Transverse colon (tissue), 4 donors: ENCODE results near the gene SRGAP1. TPM values are rescaled to one million over a fixed set of nuclear protein-coding genes. Genes with fewer than 3 reads are reported as not detected.

Experiments used
- DNase-seq: peaks from one replicate; pipeline ENCODE4 v3.0.0-alpha.2; 2019
- H3K27ac ChIP-seq, 4 donors: fragments of 200-600 bp; sonication (generic); 2 replicates each; pipeline ENCODE4 v1.5.1; 2016 to 2018; ENCODE audit warnings: inconsistent platforms in 4 of 4
- H3K27me3 ChIP-seq: fragments of 200-600 bp; sonication (generic); 2 replicates; pipeline ENCODE4 v1.5.1; 2017; ENCODE audit warnings: inconsistent platforms
- H3K36me3 ChIP-seq, 4 donors: fragments of 200-600 bp; sonication (generic); 2 replicates each; pipeline ENCODE4 v1.5.1; 2017 to 2019; ENCODE audit warnings: inconsistent platforms in 4 of 4
- H3K4me1 ChIP-seq, 4 donors: fragments of 200-600 bp; sonication (generic); 2 replicates each; pipeline ENCODE4 v1.5.1; 2017 to 2020; ENCODE audit warnings: inconsistent platforms in 4 of 4
- H3K4me3 ChIP-seq, 4 donors: fragments of 200-600 bp; sonication (generic); 1 replicate in 1 of 4; 2 replicates in 3 of 4; pipeline versions ENCODE4 v1.5.1 to v1.6.1; 2017 to 2019; ENCODE audit warnings: inconsistent platforms in 4 of 4
- H3K9me3 ChIP-seq, 2 donors: fragments of 200-600 bp; sonication (generic); 2 replicates each; pipeline ENCODE4 v1.5.1; 2017 to 2019; ENCODE audit warnings: inconsistent platforms in 2 of 2
- EP300 ChIP-seq: sonication (generic); formaldehyde crosslinking; IDR thresholded peaks from one replicate; pipeline ENCODE4 v1.6.1; 2017; ENCODE audit warnings: antibody characterized with exemption, low read depth
- POLR2A ChIP-seq: fragments of 450-650 bp; IDR thresholded peaks from one replicate; pipeline ENCODE4 v1.6.1; 2016; ENCODE audit warnings: antibody characterized with exemption, mild to moderate bottlenecking, moderate library complexity
- POLR2AphosphoS5 ChIP-seq, 3 donors: sonication (generic); formaldehyde crosslinking; IDR thresholded peaks; one replicate each; pipeline ENCODE4 v1.6.1; 2016; ENCODE audit warnings: antibody characterized with exemption in 3 of 3
- WGBS, 2 donors: methylation state at CpG; one replicate each; pipeline ENCODE4 v1.1.5; 2018; ENCODE audit warnings: low coverage in 1 of 2; 5-methylcytosine and 5-hydroxymethylcytosine counted together
- in situ Hi-C, 4 donors: fragments of 200-750 bp; cut with MboI; loops; one replicate each; pipeline versions ENCODE4 v1.15.0 to v1.15.1; 2017; ENCODE audit warnings: low sequenced_read_pairs in 3 of 4, low pct_ligation_motif_present in 1 of 4, low pct_unique_long_range_greater_than_20kb in 1 of 4
- intact Hi-C: fragments of 100-400 bp; cut with DNase I; formaldehyde crosslinking; loops from one replicate; pipeline ENCODE4 v1.15.1; 2023; ENCODE audit warnings: low total_unique reads
- total RNA-seq, 4 donors: library from RNA; depleted of rRNA; stranded (reverse); fragments of >200 nt; gene quantifications; one replicate each; pipeline ENCODE4 v1.1.0, GENCODE V29; 2016
- TF ChIP-seq, protein P1 (sequence below), 5 experiments: fragments of 200-600 bp in 3 of 5; fragments of 450-650 bp in 2 of 5; sonication (generic) in 3 of 5; IDR thresholded peaks; 1 replicate in 2 of 5; 2 replicates in 3 of 5; pipeline ENCODE4 v1.5.1; 2016 to 2017; ENCODE audit warnings: antibody characterized with exemption in 5 of 5, inconsistent platforms in 3 of 5, mild to moderate bottlenecking in 2 of 5, moderate library complexity in 1 of 5

The SRGAP1 gene
- total RNA-seq, 4 donors from 2014 or later, result 16.0 to 720 (median 51.4) TPM

DNA sequence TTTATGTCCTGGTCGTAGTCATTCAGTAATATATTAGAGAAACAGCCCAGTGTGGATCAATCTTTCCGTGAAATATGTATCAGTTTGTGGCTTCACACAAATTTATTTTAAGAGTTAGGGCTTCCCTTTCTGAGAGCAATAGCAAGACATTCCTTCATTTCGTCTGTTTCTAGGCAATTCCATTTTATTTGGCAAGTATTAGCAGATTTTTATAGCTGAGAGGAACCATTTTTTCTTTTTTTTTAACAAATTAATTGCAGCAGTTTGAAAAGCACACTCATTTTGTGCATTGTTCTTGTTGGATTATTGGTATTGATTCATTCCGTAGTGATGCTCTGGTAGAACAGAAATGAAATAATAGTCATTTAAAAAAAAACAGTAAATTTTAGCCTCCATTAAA is 132.9 kb downstream of the SRGAP1 start:
- intact Hi-C loops, result no loop called here
- no peaks in the 10 kb centered on the region for H3K9me3 ChIP-seq
- in situ Hi-C loops, result no loop called here
- H3K4me3 ChIP-seq, result no peak overlapping the region
- TF ChIP-seq POLR2AphosphoS5 (IDR thresholded peaks at IDR 0.05), result no peak
- no peak for TF ChIP-seq EP300
- TF ChIP-seq, protein P1, sequence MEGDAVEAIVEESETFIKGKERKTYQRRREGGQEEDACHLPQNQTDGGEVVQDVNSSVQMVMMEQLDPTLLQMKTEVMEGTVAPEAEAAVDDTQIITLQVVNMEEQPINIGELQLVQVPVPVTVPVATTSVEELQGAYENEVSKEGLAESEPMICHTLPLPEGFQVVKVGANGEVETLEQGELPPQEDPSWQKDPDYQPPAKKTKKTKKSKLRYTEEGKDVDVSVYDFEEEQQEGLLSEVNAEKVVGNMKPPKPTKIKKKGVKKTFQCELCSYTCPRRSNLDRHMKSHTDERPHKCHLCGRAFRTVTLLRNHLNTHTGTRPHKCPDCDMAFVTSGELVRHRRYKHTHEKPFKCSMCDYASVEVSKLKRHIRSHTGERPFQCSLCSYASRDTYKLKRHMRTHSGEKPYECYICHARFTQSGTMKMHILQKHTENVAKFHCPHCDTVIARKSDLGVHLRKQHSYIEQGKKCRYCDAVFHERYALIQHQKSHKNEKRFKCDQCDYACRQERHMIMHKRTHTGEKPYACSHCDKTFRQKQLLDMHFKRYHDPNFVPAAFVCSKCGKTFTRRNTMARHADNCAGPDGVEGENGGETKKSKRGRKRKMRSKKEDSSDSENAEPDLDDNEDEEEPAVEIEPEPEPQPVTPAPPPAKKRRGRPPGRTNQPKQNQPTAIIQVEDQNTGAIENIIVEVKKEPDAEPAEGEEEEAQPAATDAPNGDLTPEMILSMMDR (IDR thresholded peaks at IDR 0.05), result no peak
- no peak for TF ChIP-seq POLR2A
- H3K4me1 ChIP-seq, result peaks cover 0 to 4% (median 2%) of the 10 kb centered on the region in 4 donors
- no peak overlapping the region for H3K27ac ChIP-seq
- no peak for DNase-seq
- H3K36me3 ChIP-seq, result no peaks in the 10 kb centered on the region
- H3K27me3 ChIP-seq, result no peaks in the 10 kb centered on the region
- WGBS, 2 donors, result 63 to 75% methylated on average over 4 of the region's 4 CpGs

DNA sequence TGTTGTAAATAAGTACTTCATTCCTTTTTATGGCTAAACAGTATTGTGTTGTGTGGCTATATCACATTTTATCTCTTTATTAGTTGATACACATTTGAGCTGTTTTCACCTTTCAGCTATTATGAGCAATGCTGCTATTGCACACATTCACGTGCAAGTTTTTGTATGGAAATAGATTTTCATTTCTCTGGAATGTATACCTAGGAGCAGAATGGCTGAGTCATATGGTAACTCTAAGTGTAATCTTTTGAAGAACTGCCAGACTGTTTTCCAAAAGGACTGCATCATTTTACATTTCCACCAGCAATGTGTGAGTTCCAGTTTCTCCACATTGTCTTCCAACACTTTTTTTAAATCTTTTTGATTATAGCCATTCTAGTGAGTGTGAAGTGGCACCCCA is 134.0 kb downstream of the SRGAP1 start:
- in situ Hi-C loops (no loop called here), intact Hi-C loops (no loop called here)
- WGBS, 2 donors, result 45 to 70% methylated on average over 1 of the region's 1 CpG
- H3K4me1 ChIP-seq, result peaks cover 0 to 4% (median 0%) of the 10 kb centered on the region in 4 donors
- no peak for TF ChIP-seq POLR2A
- no peak for TF ChIP-seq POLR2AphosphoS5 (IDR thresholded peaks at IDR 0.05)
- TF ChIP-seq EP300, result no peak
- TF ChIP-seq, protein P1 (IDR thresholded peaks at IDR 0.05), result no peak
- H3K4me3 ChIP-seq, result no peak overlapping the region
- H3K27ac ChIP-seq, result no peak overlapping the region
- H3K27me3 ChIP-seq, result no peaks in the 10 kb centered on the region
- H3K36me3 ChIP-seq, result no peaks in the 10 kb centered on the region
- no peak for DNase-seq
- no peaks in the 10 kb centered on the region for H3K9me3 ChIP-seq

DNA sequence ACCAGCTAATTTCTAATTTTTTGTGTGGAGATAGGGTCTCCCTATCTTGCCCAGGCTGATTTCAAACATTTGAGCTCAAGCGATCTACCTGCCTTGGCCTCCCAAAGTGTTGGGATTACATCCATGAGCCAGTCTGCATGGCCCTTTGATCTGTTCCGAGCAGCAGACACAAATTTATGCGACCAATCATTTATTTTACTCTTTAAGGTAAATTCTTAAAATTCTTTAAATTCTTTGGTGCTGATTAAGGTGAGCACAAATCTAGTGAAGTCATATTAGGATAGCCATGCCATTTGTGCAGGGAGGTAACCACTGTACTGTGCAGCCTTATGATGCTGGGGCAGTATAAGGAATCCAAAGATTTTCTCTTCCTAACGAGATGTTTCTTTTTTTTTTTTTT is 135.7 kb downstream of the SRGAP1 start:
- WGBS, 2 donors, result 89 to 100% methylated on average over 1 to 4 of the region's 4 CpGs
- in situ Hi-C loops, result no loop called here

DNA sequence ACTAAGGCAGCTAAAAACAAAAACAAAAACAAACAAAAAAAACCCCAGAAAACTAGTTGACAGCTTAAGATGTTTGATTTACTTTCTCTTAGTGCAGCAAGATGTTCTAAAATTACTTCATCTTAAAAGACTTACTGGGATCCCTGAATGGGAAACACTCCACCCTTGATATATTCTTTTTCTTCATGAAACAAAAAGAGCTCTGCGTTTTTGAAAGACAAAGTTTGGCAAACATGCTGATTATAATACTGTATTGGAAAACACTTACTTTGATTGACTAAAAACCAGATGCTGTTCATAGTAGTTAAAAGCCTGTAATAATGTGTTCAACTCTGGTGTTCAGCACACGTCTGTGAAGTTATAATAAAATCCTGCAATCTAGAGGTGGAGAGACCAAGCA is 136.8 kb downstream of the SRGAP1 start:
- WGBS, 2 donors, result 63 to 75% methylated on average over 1 to 2 of the region's 2 CpGs
- TF ChIP-seq POLR2AphosphoS5 (IDR thresholded peaks at IDR 0.05) (no peak), EP300 (no peak), POLR2A (no peak)
- TF ChIP-seq, protein P1 (IDR thresholded peaks at IDR 0.05), result no peak
- Histone ChIP-seq H3K27me3 (no peaks in the 10 kb centered on the region), H3K27ac (no peak overlapping the region), H3K4me1 (peaks cover 0 to 4% (median 1%) of the 10 kb centered on the region in 4 donors), H3K4me3 (no peak overlapping the region), H3K9me3 (no peaks in the 10 kb centered on the region), H3K36me3 (no peaks in the 10 kb centered on the region)
- in situ Hi-C loops (no loop called here), intact Hi-C loops (no loop called here)
- DNase-seq, result no peak

More for the DNA sequence above, 135.7 kb downstream of the SRGAP1 start:
- intact Hi-C loops, result no loop called here
- H3K4me3 ChIP-seq, result no peak overlapping the region
- H3K9me3 ChIP-seq, result no peaks in the 10 kb centered on the region
- peaks cover 0 to 4% (median 0%) of the 10 kb centered on the region in 4 donors for H3K4me1 ChIP-seq
- no peak for DNase-seq
- H3K27ac ChIP-seq, result no peak overlapping the region
- no peaks in the 10 kb centered on the region for H3K27me3 ChIP-seq
- H3K36me3 ChIP-seq, result no peaks in the 10 kb centered on the region
- TF ChIP-seq POLR2AphosphoS5 (IDR thresholded peaks at IDR 0.05), result no peak
- TF ChIP-seq, protein P1 (IDR thresholded peaks at IDR 0.05), result no peak
- no peak for TF ChIP-seq EP300
- no peak for TF ChIP-seq POLR2A
